GM21825 (cell line): ENCODE measurements around the gene IGSF21.

Experiments
- ATAC-seq: cut with Tn5 transposase; IDR thresholded peaks from one replicate; pipeline ENCODE4 v1.9.1; 2021; ENCODE audit warnings: mild to moderate bottlenecking, moderate library complexity; ENCODE audit not compliant: unreplicated experiment

Gene IGSF21

GRCh38 chr1:18322368-18323032, 214.9 kb downstream of the IGSF21 start:
- no peak for ATAC-seq

DNA sequence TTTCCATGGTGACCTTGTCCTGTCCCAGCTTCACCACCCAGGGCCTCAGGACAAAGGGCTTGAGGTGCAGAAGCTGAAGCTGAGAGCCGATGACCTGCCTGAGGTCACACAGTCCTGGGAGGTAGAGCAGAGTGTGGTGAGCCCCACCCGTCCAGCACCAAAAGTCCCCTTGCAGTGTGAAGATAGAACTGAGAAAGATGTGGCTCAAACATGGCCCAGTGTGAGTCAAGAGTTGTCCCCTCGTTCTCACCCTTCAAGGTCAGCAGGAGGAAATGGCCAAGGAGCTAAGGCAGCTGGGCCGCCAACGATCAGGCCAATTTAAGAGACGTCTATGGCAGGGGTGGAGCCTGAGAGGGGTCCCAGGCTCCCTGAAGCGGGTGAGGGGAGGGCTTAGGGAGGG, 215.7 kb downstream of the IGSF21 start:
- no peak for ATAC-seq

DNA sequence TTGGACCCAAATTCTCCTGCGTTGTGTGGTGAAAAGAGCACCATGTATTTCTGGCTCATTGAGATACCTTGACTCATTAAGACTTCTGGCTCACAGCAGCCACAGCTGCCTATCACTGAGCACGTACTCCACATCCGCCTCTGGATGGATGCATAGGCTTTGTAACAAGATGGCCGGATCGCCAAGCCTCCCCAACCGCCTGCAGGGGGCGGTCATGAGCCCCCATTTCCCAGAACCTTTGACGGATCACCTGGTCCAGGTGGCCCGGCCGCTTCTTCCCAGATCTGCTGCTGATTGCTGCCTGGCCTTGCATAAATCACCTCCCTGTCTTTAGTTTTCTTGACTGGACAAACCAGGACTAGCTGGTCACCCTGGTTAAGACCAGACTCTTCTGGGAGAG, 216.6 kb downstream of the IGSF21 start:
- ATAC-seq, result no peak

DNA sequence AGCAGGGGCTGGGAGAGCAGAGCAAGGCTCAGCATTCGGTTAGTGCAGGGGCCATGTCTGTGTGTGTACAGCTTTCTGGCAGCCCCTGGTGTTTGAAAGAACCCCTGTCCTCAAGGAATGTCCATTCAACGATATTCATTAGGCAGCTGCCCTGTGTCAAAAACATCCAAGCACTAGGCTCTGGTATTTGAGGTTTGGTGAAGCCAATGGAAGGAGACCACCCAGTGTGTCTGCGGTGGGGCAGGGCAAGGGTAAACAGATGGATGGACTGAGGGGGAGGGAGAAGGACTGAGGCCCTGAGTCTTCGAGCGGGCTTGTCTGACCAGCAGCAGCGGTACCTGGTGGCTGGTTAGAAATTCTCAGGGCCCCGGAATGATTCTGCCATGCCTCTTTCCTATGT, 217.5 kb downstream of the IGSF21 start:
- no peak for ATAC-seq

DNA sequence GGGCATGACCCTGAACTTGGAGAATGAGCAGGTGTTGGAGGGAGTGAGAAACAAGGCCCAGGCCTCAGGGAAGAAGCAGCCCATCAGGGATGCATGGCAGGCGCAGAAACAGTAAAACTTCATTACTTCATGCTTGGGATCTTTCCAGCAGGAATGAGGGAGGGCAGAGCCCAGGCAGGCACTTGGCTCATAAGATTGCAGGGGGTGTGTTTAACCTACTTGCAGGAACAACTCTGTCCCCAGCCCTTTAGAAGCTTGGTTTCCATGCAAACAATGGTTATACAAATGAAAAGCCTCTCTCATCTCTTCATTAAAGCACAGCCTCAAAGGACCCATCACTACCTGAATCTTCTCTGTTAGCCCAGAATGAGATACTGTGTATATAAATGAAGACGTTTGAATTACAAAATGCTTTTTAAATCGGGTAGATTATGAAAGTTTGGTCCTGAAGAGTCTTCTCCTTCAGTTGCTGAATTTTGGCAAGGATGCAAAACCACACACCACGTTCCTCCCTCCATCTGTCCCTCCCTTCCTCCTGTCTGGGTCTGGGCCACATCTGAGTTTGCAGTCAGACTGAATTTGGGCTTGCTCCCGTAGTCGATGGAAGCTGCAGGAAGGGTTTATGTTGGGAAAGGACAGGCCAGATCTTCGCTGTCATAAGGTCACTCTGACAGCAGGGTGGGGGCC, 218.8 kb downstream of the IGSF21 start:
- no peak for ATAC-seq

- ATAC-seq, result no peak
Observed at GRCh38 chr1:18327650-18328049, 220.1 kb downstream of the IGSF21 start.

GRCh38 chr1:18328803-18329202, 221.2 kb downstream of the IGSF21 start:
- ATAC-seq, result no peak

DNA sequence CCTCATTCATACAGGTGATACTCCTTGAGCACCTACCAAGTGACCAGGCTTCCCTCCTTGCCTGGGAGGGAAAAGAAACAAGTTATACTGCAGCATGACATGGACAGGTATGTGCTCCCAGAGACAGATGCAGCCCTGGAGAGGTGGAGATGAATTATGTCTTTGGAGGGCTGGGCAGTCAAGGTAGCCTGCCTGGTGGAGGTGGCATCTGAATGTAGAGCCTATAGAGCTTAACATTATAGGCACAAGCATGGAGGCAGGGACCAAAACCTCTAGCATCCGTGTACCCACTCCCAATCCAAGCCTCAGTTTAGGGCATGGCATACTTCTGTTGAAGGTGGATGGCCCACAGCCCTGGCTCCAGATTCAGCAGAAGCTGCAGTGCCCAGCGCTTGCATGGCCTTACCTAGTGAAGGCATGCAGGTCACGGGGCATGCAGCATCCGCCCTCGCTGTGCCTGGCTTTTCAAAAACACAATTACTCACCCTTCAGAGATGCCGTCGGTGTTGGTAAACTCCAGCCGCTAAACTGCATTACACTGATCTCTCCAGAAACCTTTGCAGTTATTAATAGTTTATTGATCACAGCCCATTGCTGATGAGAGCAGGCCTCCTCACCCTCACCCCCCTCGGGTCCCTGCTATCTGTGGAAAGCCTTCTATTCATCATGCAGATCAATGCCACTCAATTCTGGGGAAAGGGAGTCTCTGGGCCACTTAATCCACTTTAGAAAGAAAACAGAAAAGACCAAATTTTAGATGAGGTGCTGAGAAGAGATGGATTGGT, 222.1 kb downstream of the IGSF21 start:
- no peak for ATAC-seq

- no peak for ATAC-seq
Observed at GRCh38 chr1:18332576-18332975, 225.0 kb downstream of the IGSF21 start.

GRCh38 chr1:18333220-18333619, 225.6 kb downstream of the IGSF21 start:
- ATAC-seq, result no peak

- no peak for ATAC-seq
Observed at GRCh38 chr1:18336801-18337200, 229.2 kb downstream of the IGSF21 start.

GRCh38 chr1:18337757-18338156, 230.2 kb downstream of the IGSF21 start:
- ATAC-seq, result no peak

DNA sequence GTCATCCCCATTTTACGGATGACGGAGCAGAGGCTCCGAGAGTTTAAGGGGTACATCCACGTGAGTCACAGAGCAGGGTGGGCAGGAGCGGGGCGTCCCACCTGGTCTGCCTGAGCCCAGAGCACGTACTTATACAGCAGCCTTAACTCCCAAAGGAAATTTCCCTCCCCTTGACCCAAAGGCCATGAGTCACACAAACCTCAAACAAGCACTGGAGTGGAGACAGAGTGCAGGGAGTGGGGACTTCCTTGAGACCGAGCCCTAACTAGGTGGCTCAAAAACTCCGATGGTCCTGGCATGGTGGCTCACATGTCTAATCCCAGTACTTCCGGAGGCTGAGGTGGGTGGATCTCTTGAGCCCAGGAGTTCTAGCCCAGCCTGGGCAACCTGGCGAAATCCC, 231.6 kb downstream of the IGSF21 start:
- no peak for ATAC-seq

DNA sequence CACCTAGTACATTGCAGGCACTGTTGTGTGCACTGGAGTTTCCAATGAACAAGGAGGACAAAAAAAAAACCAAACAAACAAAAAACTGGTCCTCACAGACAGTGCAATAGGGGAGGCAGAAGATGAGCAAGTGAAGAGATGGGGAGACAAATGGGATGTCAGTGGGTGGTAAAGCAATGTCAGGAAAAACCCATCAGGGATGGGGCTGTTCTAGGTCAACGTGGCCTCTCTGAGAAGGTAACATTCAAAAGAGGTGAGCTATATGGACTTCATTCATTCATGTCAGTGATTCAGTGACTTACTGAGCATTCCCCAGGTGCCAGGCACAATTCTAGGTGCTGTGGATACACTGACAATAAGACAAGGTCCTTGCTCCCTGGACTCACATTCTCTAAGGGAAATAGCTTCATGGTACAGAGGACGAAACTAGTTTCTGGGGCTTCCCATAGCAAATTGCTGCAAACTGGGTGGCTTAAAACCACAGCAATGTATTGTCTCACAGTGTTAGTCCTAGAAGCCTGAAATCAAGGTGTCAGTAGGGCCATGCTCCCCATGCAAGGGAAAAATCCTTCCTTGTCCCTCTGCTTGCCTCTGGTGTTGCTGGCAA, 232.7 kb downstream of the IGSF21 start:
- ATAC-seq, result no peak

DNA sequence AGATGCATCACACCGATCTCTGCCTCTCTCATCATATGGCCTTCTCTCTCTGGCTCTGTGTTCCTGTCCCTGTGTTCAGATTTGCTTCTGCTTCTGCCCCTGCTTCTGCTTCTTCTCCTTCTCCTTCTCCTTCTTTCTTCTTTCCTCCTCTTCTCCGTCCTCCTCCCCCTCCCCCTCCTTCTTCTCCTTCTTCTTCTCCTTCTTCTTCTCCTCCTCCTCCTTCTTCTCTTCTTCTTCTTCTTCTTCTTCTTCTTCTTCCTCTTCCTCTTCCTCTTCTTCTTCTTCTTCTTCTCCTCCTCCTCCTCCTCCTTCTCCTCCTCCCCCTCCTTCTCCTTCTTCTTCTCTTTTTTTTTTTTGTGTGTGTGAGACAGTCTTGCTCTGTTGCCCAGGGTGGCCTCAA, 233.2 kb downstream of the IGSF21 start:
- no peak for ATAC-seq

GRCh38 chr1:18341291-18342069, 233.9 kb downstream of the IGSF21 start:
- no peak for ATAC-seq

DNA sequence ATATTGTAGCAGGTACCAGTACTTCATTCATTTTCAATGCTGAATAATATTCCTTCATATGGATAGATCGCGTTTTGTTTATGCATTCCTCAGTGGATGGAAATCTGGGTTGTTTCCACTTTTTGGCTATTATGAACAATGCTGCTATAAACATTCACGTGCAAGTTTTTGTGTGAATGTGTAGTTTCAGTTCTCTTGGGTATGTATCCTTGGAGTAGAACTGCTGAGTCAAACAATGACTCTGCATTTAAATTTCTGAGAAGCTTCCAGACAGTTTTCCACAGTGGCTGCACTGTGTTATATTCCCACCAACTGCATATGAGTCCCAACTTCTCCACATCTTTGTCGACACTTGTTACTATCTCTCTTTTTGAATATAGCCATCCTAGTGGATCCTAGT, 235.1 kb downstream of the IGSF21 start:
- no peak for ATAC-seq

GRCh38 chr1:18343581-18343980, 236.0 kb downstream of the IGSF21 start:
- no peak for ATAC-seq

- ATAC-seq, result no peak
Observed at GRCh38 chr1:18344755-18345154, 237.2 kb downstream of the IGSF21 start.

DNA sequence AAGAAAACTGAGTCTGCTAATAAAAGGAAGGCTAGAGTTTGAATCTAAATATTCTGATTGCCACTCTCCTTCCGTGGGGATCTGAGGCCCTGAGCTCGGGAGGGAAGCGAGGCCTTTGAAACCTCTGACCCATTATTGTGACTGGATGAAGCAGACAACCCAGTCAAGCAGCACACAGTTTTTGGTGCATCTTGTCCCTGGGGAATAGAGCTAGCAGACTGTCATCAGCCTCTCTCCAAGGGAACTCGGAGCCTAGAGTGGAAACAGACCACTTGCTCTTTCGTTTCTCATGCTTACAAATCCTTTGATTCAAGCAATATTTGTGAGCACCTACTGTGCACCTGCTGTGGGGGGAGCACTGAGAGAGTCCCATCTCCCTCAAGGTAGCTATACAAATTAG, 240.0 kb downstream of the IGSF21 start:
- ATAC-seq, result no peak

DNA sequence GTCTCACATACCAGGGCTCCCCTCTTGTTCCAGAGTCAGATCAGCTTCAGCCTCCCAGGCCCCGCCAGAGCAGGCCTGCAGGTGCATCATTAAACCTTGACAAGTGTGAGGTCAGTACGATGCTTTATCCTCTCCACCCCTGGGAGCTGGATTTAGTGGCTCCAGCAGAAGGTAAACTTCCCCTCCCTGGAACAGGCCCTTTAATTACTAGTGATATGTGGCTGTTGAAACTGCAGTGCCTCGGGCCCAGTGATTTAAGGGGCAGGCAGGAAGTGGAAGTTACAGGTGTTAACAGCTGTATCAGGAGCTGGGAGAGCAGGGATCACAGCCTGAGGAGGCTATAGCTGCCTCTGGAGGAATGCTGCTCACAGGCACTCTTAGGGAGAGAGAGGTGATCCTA, 240.8 kb downstream of the IGSF21 start:
- ATAC-seq, result no peak
